HUES48 (cell line): ENCODE data around the gene UGT1A3.

Experiments used
- H3K27ac ChIP-seq: one replicate; pipeline ENCODE4 v1.7.0; 2013; ENCODE audit warnings: low read depth, low read length, inconsistent platforms
- H3K27me3 ChIP-seq: 2 replicates; pipeline ENCODE4 v1.6.1; 2013; ENCODE audit warnings: mild to moderate bottlenecking, low read length; ENCODE audit not compliant: control insufficient read depth, insufficient read depth
- H3K36me3 ChIP-seq: 2 replicates; pipeline ENCODE4 v1.6.1; 2013; ENCODE audit warnings: low read length; ENCODE audit not compliant: control insufficient read depth, insufficient read depth
- H3K4me1 ChIP-seq: 2 replicates; pipeline ENCODE4 v1.6.1; 2013; ENCODE audit warnings: mild to moderate bottlenecking, low read length; ENCODE audit not compliant: control insufficient read depth, insufficient read depth
- H3K4me3 ChIP-seq: 2 replicates; pipeline ENCODE4 v1.5.1; 2013; ENCODE audit warnings: mild to moderate bottlenecking, low read depth, low read length
- H3K9ac ChIP-seq: 2 replicates; pipeline ENCODE4 v1.6.1; 2013; ENCODE audit warnings: mild to moderate bottlenecking, low read depth, low read length, moderate library complexity
- H3K9me3 ChIP-seq: 2 replicates; pipeline ENCODE4 v1.6.1; 2013; ENCODE audit warnings: low read length; ENCODE audit not compliant: control insufficient read depth, insufficient read depth

UGT1A3 gene

GRCh38 chr2:233807966-233808935, 79.4 kb downstream of the UGT1A3 start:
- Histone ChIP-seq H3K4me1 (no peaks in the 10 kb centered on the region), H3K36me3 (no peaks in the 10 kb centered on the region)

GRCh38 chr2:233810385-233810784, 81.5 kb downstream of the UGT1A3 start:
- no peaks in the 10 kb centered on the region for H3K36me3 ChIP-seq
- H3K27me3 ChIP-seq: no peaks in the 10 kb centered on the region
- no peak overlapping the region for H3K9ac ChIP-seq
- peaks cover 8% of the 10 kb centered on the region; the same call in 1 of the 2 replicates for H3K9me3 ChIP-seq
- H3K27ac ChIP-seq: no peak overlapping the region
- no peak overlapping the region for H3K4me3 ChIP-seq
- no peaks in the 10 kb centered on the region for H3K4me1 ChIP-seq

More at GRCh38 chr2:233807966-233808935, 79.4 kb downstream of the UGT1A3 start:
- Histone ChIP-seq H3K27me3 (no peaks in the 10 kb centered on the region), H3K9ac (no peak overlapping the region), H3K4me3 (no peak overlapping the region), H3K27ac (no peak overlapping the region), H3K9me3 (peaks cover 8% of the 10 kb centered on the region; the same call in 1 of the 2 replicates)

GRCh38 chr2:233811087-233811486, 82.2 kb downstream of the UGT1A3 start:
- H3K27ac ChIP-seq: no peak overlapping the region

GRCh38 chr2:233811732-233812131, 82.9 kb downstream of the UGT1A3 start:
- H3K27ac ChIP-seq: no peak overlapping the region
- H3K9ac ChIP-seq: no peak overlapping the region
- no peaks in the 10 kb centered on the region for H3K36me3 ChIP-seq
- H3K9me3 ChIP-seq: peaks cover 8% of the 10 kb centered on the region; the same call in 1 of the 2 replicates
- H3K4me3 ChIP-seq: no peak overlapping the region
- H3K27me3 ChIP-seq: no peaks in the 10 kb centered on the region
- no peaks in the 10 kb centered on the region for H3K4me1 ChIP-seq

More at GRCh38 chr2:233811087-233811486, 82.2 kb downstream of the UGT1A3 start:
- H3K4me1 ChIP-seq: no peaks in the 10 kb centered on the region
- H3K9ac ChIP-seq: no peak overlapping the region
- peaks cover 8% of the 10 kb centered on the region; the same call in 1 of the 2 replicates for H3K9me3 ChIP-seq
- no peaks in the 10 kb centered on the region for H3K27me3 ChIP-seq
- H3K4me3 ChIP-seq: no peak overlapping the region
- H3K36me3 ChIP-seq: no peaks in the 10 kb centered on the region

- H3K27me3 ChIP-seq: no peaks in the 10 kb centered on the region
- H3K4me3 ChIP-seq: no peak overlapping the region
- H3K9ac ChIP-seq: no peak overlapping the region
- no peak overlapping the region for H3K27ac ChIP-seq
- no peaks in the 10 kb centered on the region for H3K4me1 ChIP-seq
- H3K36me3 ChIP-seq: no peaks in the 10 kb centered on the region
- peaks cover 8% of the 10 kb centered on the region; the same call in 1 of the 2 replicates for H3K9me3 ChIP-seq
Observed at GRCh38 chr2:233813236-233814055, 84.6 kb downstream of the UGT1A3 start.

- Histone ChIP-seq H3K27ac (no peak overlapping the region), H3K27me3 (no peaks in the 10 kb centered on the region), H3K4me3 (no peak overlapping the region), H3K36me3 (no peaks in the 10 kb centered on the region), H3K9ac (no peak overlapping the region), H3K9me3 (peaks cover 8% of the 10 kb centered on the region; the same call in 1 of the 2 replicates), H3K4me1 (no peaks in the 10 kb centered on the region)
Observed at GRCh38 chr2:233814056-233814835, 85.4 kb downstream of the UGT1A3 start.

GRCh38 chr2:233815861-233816260, 87.0 kb downstream of the UGT1A3 start:
- Histone ChIP-seq H3K4me3 (no peak overlapping the region), H3K9ac (no peak overlapping the region), H3K9me3 (peaks cover 1% of the 10 kb centered on the region; the same call in 1 of the 2 replicates), H3K36me3 (no peaks in the 10 kb centered on the region), H3K27me3 (no peaks in the 10 kb centered on the region), H3K4me1 (no peaks in the 10 kb centered on the region), H3K27ac (no peak overlapping the region)

- Histone ChIP-seq H3K4me1 (no peaks in the 10 kb centered on the region), H3K27ac (no peak overlapping the region), H3K9ac (no peak overlapping the region)
Observed at GRCh38 chr2:233816334-233816733, 87.5 kb downstream of the UGT1A3 start.

GRCh38 chr2:233816771-233817170, 87.9 kb downstream of the UGT1A3 start:
- no peak overlapping the region for H3K27ac ChIP-seq
- H3K36me3 ChIP-seq: no peaks in the 10 kb centered on the region
- no peak overlapping the region for H3K9ac ChIP-seq
- H3K27me3 ChIP-seq: no peaks in the 10 kb centered on the region
- no peaks in the 10 kb centered on the region for H3K9me3 ChIP-seq
- no peak overlapping the region for H3K4me3 ChIP-seq
- H3K4me1 ChIP-seq: no peaks in the 10 kb centered on the region

More at GRCh38 chr2:233816334-233816733, 87.5 kb downstream of the UGT1A3 start:
- Histone ChIP-seq H3K27me3 (no peaks in the 10 kb centered on the region), H3K9me3 (no peaks in the 10 kb centered on the region), H3K4me3 (no peak overlapping the region), H3K36me3 (no peaks in the 10 kb centered on the region)

- H3K9me3 ChIP-seq: no peaks in the 10 kb centered on the region
- no peak overlapping the region for H3K4me3 ChIP-seq
- no peaks in the 10 kb centered on the region for H3K4me1 ChIP-seq
- no peak overlapping the region for H3K9ac ChIP-seq
- H3K36me3 ChIP-seq: no peaks in the 10 kb centered on the region
- no peaks in the 10 kb centered on the region for H3K27me3 ChIP-seq
- no peak overlapping the region for H3K27ac ChIP-seq
Observed at GRCh38 chr2:233817361-233817911, 88.6 kb downstream of the UGT1A3 start.
